Adrenal gland (tissue), 12 donors: ENCODE measurements around the gene AUNIP. TPM values are rescaled to one million over a fixed set of nuclear protein-coding genes. Genes with fewer than 3 reads are reported as not detected.

Experiments used
- DNase-seq, 7 donors: peaks; one replicate each; pipeline ENCODE4 v3.0.0-alpha.2; 2019 to 2020
- H3K27ac ChIP-seq, 5 donors: fragments of 200-600 bp; sonication (generic) in 4 of 5; 1 replicate in 3 of 5; 2 replicates in 2 of 5; pipeline versions ENCODE4 v1.5.1 to v1.8.0; 2016 to 2020; ENCODE audit warnings: mild to moderate bottlenecking in 1 of 5
- H3K27me3 ChIP-seq: fragments of 200-600 bp; 2 replicates; pipeline ENCODE4 v1.8.0; 2021
- H3K36me3 ChIP-seq, 2 donors: fragments of 200-600 bp; replicated peaks in 1 of 2; 1 replicate in 1 of 2; 2 replicates in 1 of 2; pipeline versions ENCODE4 v1.5.1 to v1.8.0; 2018 to 2022
- H3K4me1 ChIP-seq, 2 donors: fragments of 200-600 bp; replicated peaks in 1 of 2; 1 replicate in 1 of 2; 2 replicates in 1 of 2; pipeline versions ENCODE4 v1.5.1 to v1.8.0; 2018 to 2021
- H3K4me3 ChIP-seq, 4 donors: fragments of 200-600 bp; sonication (generic) in 3 of 4; one replicate each; pipeline ENCODE4 v1.5.1; 2016 to 2018
- H3K9me3 ChIP-seq, 3 donors: fragments of 200-600 bp; sonication (generic) in 1 of 3; replicated peaks in 1 of 3; 1 replicate in 2 of 3; 2 replicates in 1 of 3; pipeline versions ENCODE4 v1.5.1 to v1.8.0; 2016 to 2021
- POLR2A ChIP-seq, 2 donors: fragments of 450-650 bp; IDR thresholded peaks; one replicate each; pipeline ENCODE4 v1.6.1; 2017; ENCODE audit warnings: antibody characterized with exemption in 2 of 2, mild to moderate bottlenecking in 2 of 2, moderate library complexity in 1 of 2
- WGBS, 4 donors: extraction: QIAGEN DNeasy Blood & Tissue Kit in 2 of 4; methylation state at CpG; one replicate each; pipeline versions ENCODE4 v1.1.5 to v1.1.7; 2013 to 2017; 5-methylcytosine and 5-hydroxymethylcytosine counted together
- intact Hi-C, 2 donors: fragments of 100-400 bp; cut with DNase I; formaldehyde crosslinking; loops; one replicate each; pipeline versions ENCODE4 v1.14.1 to v1.15.0; 2022 to 2023
- polyA plus RNA-seq, 3 donors: library from polyadenylated mRNA; stranded (reverse); fragments of 200-250 nt in 2 of 3; fragments of 350-450 nt in 1 of 3; fragmentation: Illumina TruSeq in 1 of 3; extraction: RNeasy Lipid Tissue Mini Kit (QIAGEN cat#74804) in 1 of 3; gene quantifications; one replicate each; pipeline ENCODE4 v1.2.3, GENCODE V29; 2013 to 2014
- total RNA-seq, 9 donors: library from RNA; depleted of rRNA in 4 of 9; stranded (reverse); fragments of >200 nt in 4 of 9; fragments of 120-200 nt in 1 of 9; fragmentation: NEBNext Ultra II Directional in 1 of 9; extraction: Animal tissue kit (Norgen Biotek cat#: 25700) in 1 of 9; gene quantifications; one replicate each; pipeline versions ENCODE4 v1.1.0 to v1.2.4, GENCODE V29; 2013 to 2023
- TF ChIP-seq, protein P1 (sequence below), 6 experiments: fragments of 450-650 bp in 4 of 6; fragments of 200-600 bp in 2 of 6; sonication (generic) in 1 of 6; IDR thresholded peaks; 1 replicate in 5 of 6; 2 replicates in 1 of 6; pipeline versions ENCODE4 v1.5.1 to v1.8.0; 2016 to 2021; ENCODE audit warnings: antibody characterized with exemption in 6 of 6, mild to moderate bottlenecking in 2 of 6, moderate library complexity in 1 of 6
- donor health status: healthy with polysubstance abuse.
- donor health status: Bipolar disorder and iron deficiency.
- donor health status: DM: yes; HTN: yes; CAD: no.
- donor health status: DM: no; HTN: no; CAD: no.
- donor health status: DM: no; HTN: no; CAD: no.
- donor health status: DM: yes; HTN: yes; CAD: no.

Gene AUNIP
- total and polyA plus RNA-seq, 12 donors = 0.24 to 3.4 (median 0.78) TPM

DNA sequence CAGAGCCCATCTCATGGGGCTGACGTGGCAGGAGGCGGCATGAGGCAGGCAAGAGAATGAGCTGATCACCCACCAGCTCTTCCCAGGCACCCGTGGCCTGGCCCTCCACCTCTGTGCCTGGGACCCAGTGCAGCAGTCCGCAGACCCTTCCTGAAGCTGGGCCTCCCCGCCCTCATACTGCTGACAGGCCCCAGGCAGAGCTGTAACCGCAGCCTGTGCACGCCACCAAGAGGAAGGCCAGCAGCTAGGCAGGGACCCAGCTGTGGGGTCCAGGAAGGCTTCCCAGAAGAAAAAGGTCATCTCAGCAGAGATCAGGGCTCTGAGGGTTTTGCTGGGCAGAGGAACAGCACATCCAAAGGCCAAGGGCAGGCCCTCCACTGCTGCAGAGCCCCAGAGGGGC lies 49.3 kb downstream of the AUNIP start:
- Histone ChIP-seq H3K4me1 (peaks cover 5 to 12% of the 10 kb centered on the region in 2 donors), H3K36me3 (peaks cover 0 to 55% of the 10 kb centered on the region in 2 donors), H3K4me3 (no peak overlapping the region), H3K9me3 (no peaks in the 10 kb centered on the region), H3K27ac (no peak overlapping the region), H3K27me3 (no peaks in the 10 kb centered on the region)
- DNase-seq = no peak
- intact Hi-C loops = no loop called here
- no peak for TF ChIP-seq POLR2A (IDR thresholded peaks at IDR 0.05)
- TF ChIP-seq, protein P1, sequence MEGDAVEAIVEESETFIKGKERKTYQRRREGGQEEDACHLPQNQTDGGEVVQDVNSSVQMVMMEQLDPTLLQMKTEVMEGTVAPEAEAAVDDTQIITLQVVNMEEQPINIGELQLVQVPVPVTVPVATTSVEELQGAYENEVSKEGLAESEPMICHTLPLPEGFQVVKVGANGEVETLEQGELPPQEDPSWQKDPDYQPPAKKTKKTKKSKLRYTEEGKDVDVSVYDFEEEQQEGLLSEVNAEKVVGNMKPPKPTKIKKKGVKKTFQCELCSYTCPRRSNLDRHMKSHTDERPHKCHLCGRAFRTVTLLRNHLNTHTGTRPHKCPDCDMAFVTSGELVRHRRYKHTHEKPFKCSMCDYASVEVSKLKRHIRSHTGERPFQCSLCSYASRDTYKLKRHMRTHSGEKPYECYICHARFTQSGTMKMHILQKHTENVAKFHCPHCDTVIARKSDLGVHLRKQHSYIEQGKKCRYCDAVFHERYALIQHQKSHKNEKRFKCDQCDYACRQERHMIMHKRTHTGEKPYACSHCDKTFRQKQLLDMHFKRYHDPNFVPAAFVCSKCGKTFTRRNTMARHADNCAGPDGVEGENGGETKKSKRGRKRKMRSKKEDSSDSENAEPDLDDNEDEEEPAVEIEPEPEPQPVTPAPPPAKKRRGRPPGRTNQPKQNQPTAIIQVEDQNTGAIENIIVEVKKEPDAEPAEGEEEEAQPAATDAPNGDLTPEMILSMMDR (IDR thresholded peaks at IDR 0.05) = no peak
- 74 to 90% (median 86%) methylated on average over 3 to 7 of the region's 7 CpGs for WGBS, 4 donors

DNA sequence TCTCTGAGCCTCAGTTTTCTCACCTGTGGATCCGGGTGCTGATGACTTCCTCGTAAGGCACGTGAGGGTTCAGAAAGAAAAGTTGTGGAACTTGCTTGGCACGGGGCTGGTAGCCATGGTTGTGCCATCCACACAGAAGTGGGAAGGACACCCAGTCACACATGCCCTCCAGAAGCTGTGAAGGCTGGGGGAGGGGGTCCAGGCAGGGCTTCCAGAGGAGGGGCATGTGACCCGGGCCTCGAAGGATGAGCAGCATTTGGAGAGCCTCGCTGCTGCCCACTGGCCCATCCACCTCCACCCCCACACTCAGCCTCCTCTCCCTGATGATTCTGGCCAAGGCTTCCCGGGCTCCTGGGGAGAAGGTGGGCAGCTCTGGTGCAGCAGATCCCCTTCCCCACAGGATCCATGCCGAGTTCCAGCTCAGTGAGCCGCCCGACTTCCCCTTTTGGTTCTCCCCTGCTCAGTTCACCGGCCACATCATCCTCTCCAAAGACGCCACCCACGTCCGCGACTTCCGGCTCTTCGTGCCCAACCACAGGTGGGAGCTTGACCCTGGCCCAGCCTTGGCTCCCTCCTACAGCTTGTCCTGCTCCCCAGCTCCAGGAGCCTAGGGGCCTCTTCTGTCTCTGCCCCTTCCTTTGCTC lies 49.9 kb downstream of the AUNIP start:
- Histone ChIP-seq H3K36me3 (peaks cover 0 to 55% of the 10 kb centered on the region in 2 donors), H3K27ac (peak overlapping the region in 1 of 5 donors; percentile 16), H3K27me3 (no peaks in the 10 kb centered on the region), H3K4me3 (no peak overlapping the region), H3K4me1 (peaks cover 5 to 17% of the 10 kb centered on the region in 2 donors), H3K9me3 (no peaks in the 10 kb centered on the region)
- intact Hi-C loops = no loop called here
- TF ChIP-seq, protein P1 (IDR thresholded peaks at IDR 0.05) = no peak
- no peak for TF ChIP-seq POLR2A (IDR thresholded peaks at IDR 0.05)
- WGBS, 4 donors = 75 to 84% (median 79%) methylated on average over 14 to 18 of the region's 18 CpGs
- no peak for DNase-seq

DNA sequence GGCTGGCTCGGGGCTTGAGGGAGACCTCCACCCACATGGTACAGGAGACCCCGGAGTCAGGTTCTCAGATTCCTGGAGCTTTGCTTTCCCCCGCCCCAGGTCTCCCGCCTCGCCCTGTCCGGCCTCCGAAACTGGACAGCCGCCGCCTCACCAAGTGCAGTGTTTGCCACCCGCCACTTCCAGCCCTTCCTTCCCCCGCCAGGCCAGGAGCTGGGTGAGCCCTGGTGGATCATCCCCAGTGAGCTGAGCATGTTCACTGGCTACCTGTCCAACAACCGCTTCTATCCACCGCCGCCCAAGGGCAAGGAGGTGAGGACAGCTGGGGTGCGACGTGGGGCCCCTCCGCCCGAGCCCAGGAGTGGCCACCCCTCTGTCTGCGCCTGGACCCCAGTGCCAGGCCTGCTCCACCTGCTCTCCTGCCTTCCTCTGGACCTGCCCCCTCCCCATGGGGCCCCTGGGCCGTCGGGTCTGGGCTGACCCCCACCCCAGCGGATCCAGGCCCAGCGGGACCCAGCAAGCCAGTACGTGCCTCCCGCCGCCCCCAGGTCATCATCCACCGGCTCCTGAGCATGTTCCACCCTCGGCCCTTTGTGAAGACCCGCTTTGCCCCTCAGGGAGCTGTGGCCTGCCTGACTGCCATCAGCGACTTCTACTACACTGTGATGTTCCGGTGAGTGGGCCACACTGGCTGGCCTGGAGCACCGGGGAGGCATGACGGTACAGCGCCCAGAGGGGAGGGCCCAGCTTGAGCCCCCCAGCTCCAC lies 50.6 kb downstream of the AUNIP start:
- intact Hi-C loops = no loop called here
- Histone ChIP-seq H3K27me3 (no peaks in the 10 kb centered on the region), H3K27ac (no peak overlapping the region), H3K9me3 (no peaks in the 10 kb centered on the region), H3K4me1 (peaks cover 5 to 20% of the 10 kb centered on the region in 2 donors), H3K36me3 (peaks cover 0 to 48% of the 10 kb centered on the region in 2 donors), H3K4me3 (no peak overlapping the region)
- DNase-seq = no peak
- WGBS, 4 donors = 85 to 94% (median 93%) methylated on average over 11 to 34 of the region's 34 CpGs
- TF ChIP-seq, protein P1 (IDR thresholded peaks at IDR 0.05) = no peak
- no peak for TF ChIP-seq POLR2A (IDR thresholded peaks at IDR 0.05)

DNA sequence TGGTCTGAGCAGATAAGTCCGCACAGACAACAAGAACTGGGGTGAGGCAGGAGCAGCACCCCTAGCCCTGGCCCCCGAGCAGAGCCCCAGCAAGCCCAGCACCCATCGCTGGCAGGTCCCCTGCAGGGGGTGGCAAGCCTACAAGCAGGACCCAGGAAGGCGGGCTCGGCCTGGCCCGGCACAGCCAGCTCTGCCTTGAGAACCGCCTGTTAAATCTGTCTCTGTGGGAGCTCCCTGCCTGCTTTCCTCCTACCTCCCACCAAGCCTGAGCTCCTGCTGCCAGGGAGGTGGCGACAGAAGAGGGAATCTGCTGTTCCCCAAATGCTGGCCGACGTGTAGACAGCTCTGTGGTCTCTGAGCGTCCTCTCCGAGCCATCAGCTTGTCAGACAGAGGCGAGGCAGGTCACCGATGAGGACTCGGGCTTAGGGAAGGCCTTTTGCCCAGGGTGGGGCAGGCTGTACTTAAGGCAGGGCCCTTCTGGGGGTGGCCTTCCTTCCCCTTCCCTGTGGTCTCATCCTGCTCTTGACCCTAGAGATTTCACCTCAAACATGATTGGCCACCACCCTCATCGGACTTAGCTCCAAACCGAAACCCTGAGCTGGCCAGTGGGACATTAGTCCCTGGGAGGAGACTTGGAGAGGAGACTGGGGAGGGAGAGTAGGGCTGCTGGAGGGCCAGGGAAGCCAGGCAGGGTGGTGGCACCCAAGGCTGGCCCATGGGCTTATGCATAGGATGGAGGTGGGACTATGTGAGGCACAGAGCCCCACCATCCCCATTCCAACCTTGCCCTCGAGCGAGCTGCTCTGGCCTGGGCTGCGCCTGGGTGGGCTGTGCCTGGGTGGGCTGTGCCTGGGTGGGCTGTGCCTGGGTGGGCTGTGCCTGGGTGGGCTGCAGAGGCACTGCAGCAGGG lies 51.5 kb downstream of the AUNIP start:
- no peak for DNase-seq
- Histone ChIP-seq H3K4me3 (no peak overlapping the region), H3K9me3 (no peaks in the 10 kb centered on the region), H3K27me3 (no peaks in the 10 kb centered on the region), H3K4me1 (peaks cover 5 to 20% of the 10 kb centered on the region in 2 donors), H3K27ac (peak overlapping the region in 1 of 5 donors; percentile 52), H3K36me3 (peaks cover 0 to 42% of the 10 kb centered on the region in 2 donors)
- 78 to 86% (median 84%) methylated on average over 3 to 20 of the region's 20 CpGs for WGBS, 4 donors
- intact Hi-C loops = no loop called here
- TF ChIP-seq, protein P1 (IDR thresholded peaks at IDR 0.05) = no peak
